Ovary (tissue), 9 donors: ENCODE data around the gene ROPN1L. TPM values are rescaled to one million over a fixed set of nuclear protein-coding genes. Genes with fewer than 3 reads are reported as not detected.

Experiments used
- DNase-seq, 5 donors: peaks; one replicate each; pipeline ENCODE4 v3.0.0-alpha.2; 2019 to 2020
- H3K27ac ChIP-seq, 2 donors: fragments of 200-600 bp; one replicate each; pipeline versions ENCODE4 v1.5.1 to v1.8.0; 2019 to 2022
- H3K27me3 ChIP-seq: fragments of 200-600 bp; one replicate; pipeline ENCODE4 v1.8.0; 2022
- H3K36me3 ChIP-seq: fragments of 200-600 bp; sonication (generic); one replicate; pipeline ENCODE4 v1.5.1; 2019
- H3K4me1 ChIP-seq: one replicate; pipeline ENCODE4 v1.8.1; 2013; ENCODE audit warnings: mild to moderate bottlenecking, moderate library complexity; ENCODE audit not compliant: insufficient read depth
- H3K4me3 ChIP-seq: fragments of 200-600 bp; sonication (generic); one replicate; pipeline ENCODE4 v1.5.1; 2017
- H3K9me3 ChIP-seq, 2 donors: fragments of 200-600 bp in 1 of 2; sonication (generic) in 1 of 2; one replicate each; pipeline versions ENCODE4 v1.5.1 to v1.8.1; 2013 to 2019; ENCODE audit warnings: mild to moderate bottlenecking in 1 of 2, moderate library complexity in 1 of 2
- EP300 ChIP-seq: sonication (generic); formaldehyde crosslinking; IDR thresholded peaks from one replicate; pipeline ENCODE4 v1.6.1; 2017; ENCODE audit warnings: antibody characterized with exemption
- POLR2A ChIP-seq: fragments of 450-650 bp; IDR thresholded peaks from one replicate; pipeline ENCODE4 v1.6.1; 2017; ENCODE audit warnings: antibody characterized with exemption, mild to moderate bottlenecking, moderate library complexity
- WGBS, 3 donors: extraction: QIAGEN DNeasy Blood & Tissue Kit in 1 of 3; methylation state at CpG; one replicate each; pipeline versions ENCODE4 v1.1.5 to v1.1.7; 2013 to 2017; 5-methylcytosine and 5-hydroxymethylcytosine counted together
- intact Hi-C, 4 donors: fragments of 100-400 bp; cut with DNase I; formaldehyde crosslinking; loops; one replicate each; pipeline versions ENCODE4 v1.11.0 to v1.15.1; 2022 to 2023
- polyA plus RNA-seq, 2 donors: library from polyadenylated mRNA; stranded (reverse); fragments of 200-250 nt in 1 of 2; fragments of 350-450 nt in 1 of 2; fragmentation: Illumina TruSeq in 1 of 2; extraction: RNeasy Lipid Tissue Mini Kit (QIAGEN cat#74804) in 1 of 2; gene quantifications; one replicate each; pipeline ENCODE4 v1.2.3, GENCODE V29; 2013 to 2014
- total RNA-seq, 7 donors: library from RNA; depleted of rRNA in 2 of 7; stranded (reverse); fragments of >200 nt in 2 of 7; fragmentation: NEBNext Ultra II Directional in 3 of 7; extraction: Animal tissue kit (Norgen Biotek cat#: 25700) in 3 of 7; gene quantifications; one replicate each; pipeline versions ENCODE4 v1.1.0 to v1.2.4, GENCODE V29; 2016 to 2023
- TF ChIP-seq, protein P1 (sequence below), 3 donors: fragments of 450-650 bp in 2 of 3; fragments of 200-600 bp in 1 of 3; IDR thresholded peaks; one replicate each; pipeline versions ENCODE4 v1.5.1 to v1.8.0; 2016 to 2022; ENCODE audit warnings: antibody characterized with exemption in 3 of 3, mild to moderate bottlenecking in 1 of 3
- donor health status: DM: no; HTN: no; CAD: no; lungs with moderate emphysema.
- donor health status: DM: no; HTN: no; CAD: no.
- donor health status: Bipolar disorder and iron deficiency.
- donor health status: DM: yes; HTN: yes; CAD: no.
- donor health status: DM: no; HTN: no; CAD: no.
- donor health status: DM: yes; HTN: yes; CAD: no.

ROPN1L gene
- total and polyA plus RNA-seq, 9 donors, result 0.30 to 51.9 (median 2.4) TPM; not detected in 3

DNA sequence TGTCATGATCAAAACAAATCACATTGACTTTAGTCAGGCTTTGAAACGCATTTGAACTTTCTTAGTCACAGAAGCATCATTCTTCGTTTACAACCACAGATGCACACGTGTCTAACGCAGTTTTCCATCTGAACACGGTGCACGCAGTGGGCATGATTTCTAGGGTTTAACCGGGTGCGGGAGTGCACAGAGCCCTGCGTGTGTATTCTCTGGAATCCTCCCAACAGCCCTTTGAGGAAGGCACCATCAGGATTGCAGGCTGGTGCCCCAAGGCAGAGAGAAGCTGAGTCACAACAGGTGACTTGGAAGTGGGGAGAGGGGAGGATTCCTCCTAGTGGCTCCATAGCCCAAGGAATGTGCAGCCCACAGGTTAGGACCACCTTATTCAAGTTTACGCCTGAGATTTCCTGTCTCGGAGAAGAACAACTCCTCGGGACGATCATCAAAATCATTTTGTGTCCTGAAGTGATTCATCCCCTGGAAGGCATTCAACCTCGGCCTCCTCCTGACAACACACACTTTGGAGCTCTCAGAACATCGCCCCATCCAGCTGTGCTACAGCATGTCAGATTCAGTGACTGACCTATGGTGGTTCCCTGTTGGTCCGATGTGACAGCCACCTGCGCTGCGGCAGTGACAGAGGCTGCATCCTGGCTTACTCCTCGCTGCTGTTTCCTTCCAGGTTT lies 13.1 kb downstream of the ROPN1L start:
- no peak for DNase-seq

DNA sequence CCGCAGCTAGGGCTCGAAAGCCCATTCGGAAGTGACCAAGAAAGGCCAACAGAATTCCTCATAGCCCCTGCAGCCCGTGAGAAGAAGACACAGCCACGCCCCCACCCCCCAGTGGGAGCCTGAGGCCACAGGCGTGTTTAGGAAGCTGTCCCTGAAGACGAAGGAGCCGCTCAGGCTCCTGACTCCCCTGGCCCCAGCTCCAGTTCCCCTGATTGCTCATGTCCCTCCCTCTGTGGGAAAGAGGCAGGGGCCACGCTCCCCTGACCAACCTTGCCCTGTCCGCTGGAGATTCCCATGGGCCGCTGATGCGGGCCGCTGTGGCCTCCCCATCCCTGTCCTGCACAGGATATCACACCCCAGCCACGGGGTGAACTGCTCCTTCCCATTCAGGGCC lies 13.6 kb downstream of the ROPN1L start:
- Histone ChIP-seq H3K4me1 (peaks cover 1% of the 10 kb centered on the region), H3K27me3 (no peaks in the 10 kb centered on the region), H3K36me3 (no peaks in the 10 kb centered on the region), H3K9me3 (no peaks in the 10 kb centered on the region), H3K4me3 (no peak overlapping the region), H3K27ac (no peak overlapping the region)
- WGBS, 3 donors, result 78 to 81% (median 79%) methylated on average over 13 to 14 of the region's 14 CpGs
- TF ChIP-seq POLR2A (no peak), EP300 (no peak)
- TF ChIP-seq, protein P1, sequence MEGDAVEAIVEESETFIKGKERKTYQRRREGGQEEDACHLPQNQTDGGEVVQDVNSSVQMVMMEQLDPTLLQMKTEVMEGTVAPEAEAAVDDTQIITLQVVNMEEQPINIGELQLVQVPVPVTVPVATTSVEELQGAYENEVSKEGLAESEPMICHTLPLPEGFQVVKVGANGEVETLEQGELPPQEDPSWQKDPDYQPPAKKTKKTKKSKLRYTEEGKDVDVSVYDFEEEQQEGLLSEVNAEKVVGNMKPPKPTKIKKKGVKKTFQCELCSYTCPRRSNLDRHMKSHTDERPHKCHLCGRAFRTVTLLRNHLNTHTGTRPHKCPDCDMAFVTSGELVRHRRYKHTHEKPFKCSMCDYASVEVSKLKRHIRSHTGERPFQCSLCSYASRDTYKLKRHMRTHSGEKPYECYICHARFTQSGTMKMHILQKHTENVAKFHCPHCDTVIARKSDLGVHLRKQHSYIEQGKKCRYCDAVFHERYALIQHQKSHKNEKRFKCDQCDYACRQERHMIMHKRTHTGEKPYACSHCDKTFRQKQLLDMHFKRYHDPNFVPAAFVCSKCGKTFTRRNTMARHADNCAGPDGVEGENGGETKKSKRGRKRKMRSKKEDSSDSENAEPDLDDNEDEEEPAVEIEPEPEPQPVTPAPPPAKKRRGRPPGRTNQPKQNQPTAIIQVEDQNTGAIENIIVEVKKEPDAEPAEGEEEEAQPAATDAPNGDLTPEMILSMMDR (IDR thresholded peaks at IDR 0.05), result no peak
- intact Hi-C loops, result loop anchor here in 3 of 4 donors (5.0 to 10.0 kb wide), 3 partner anchors 170 to 177 kb away; no protein-coding TSS in a partner anchor
- no peak for DNase-seq

More for the DNA sequence above, 13.1 kb downstream of the ROPN1L start:
- TF ChIP-seq, protein P1 (IDR thresholded peaks at IDR 0.05), result no peak
- no peak for TF ChIP-seq EP300
- no peak for TF ChIP-seq POLR2A
- H3K4me3 ChIP-seq, result no peak overlapping the region
- H3K4me1 ChIP-seq, result peaks cover 1% of the 10 kb centered on the region
- no peaks in the 10 kb centered on the region for H3K36me3 ChIP-seq
- H3K9me3 ChIP-seq, result no peaks in the 10 kb centered on the region
- no peaks in the 10 kb centered on the region for H3K27me3 ChIP-seq
- intact Hi-C loops, result loop anchor here (5.0 to 10.0 kb wide), 3 partner anchors 170 to 178 kb away; no protein-coding TSS in a partner anchor
- no peak overlapping the region for H3K27ac ChIP-seq
- WGBS, 3 donors, result 71 to 76% (median 74%) methylated on average over 19 of the region's 19 CpGs

DNA sequence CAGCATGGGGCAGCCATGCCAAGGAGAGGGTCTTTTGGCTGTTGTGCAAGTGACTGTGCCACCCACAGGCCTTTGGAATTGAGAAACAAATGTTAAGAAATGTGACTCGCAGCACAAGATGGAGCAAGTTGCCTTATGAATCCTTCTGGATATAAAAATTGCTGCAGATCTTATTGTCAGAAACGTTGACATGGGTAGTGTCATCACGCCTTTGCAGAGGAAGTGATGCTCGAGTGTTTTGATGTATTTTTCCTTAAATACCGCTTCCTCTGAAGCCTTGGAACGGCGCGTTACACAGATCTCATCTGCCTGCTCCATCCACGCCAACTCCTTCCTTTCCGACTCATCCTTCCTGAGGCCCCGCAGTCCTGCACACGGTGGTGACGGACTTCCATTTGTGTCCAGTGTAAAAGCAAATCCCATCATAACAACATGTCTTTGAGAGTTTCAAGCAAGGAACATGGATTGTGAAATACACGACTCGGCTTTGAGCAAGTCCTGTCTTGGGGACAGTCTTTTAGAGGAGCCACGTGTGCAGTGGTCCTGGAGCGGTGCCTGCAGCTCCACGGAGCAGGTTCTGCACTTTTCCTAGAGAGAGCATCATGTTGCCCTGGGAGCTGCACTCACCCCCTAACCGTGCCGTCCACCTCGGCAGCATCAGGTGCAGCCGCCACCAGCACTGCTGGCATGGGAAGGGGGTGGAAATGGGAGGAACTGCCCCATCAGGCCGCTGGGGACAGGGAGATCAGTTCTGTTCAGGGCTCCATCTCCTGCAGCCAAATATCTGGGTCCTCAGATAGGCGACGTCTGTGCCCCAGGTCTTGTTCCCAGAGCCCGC lies 15.1 kb downstream of the ROPN1L start:
- Histone ChIP-seq H3K27ac (no peak overlapping the region), H3K27me3 (no peaks in the 10 kb centered on the region), H3K36me3 (no peaks in the 10 kb centered on the region), H3K4me1 (peaks cover 1% of the 10 kb centered on the region), H3K4me3 (no peak overlapping the region), H3K9me3 (no peaks in the 10 kb centered on the region)
- intact Hi-C loops, result loop anchor here in 3 of 4 donors (5.0 to 10.0 kb wide), 3 partner anchors 168 to 175 kb away; no protein-coding TSS in a partner anchor
- DNase-seq, result no peak
- WGBS, 3 donors, result 77 to 79% (median 78%) methylated on average over 26 of the region's 26 CpGs
- TF ChIP-seq, protein P1 (IDR thresholded peaks at IDR 0.05), result no peak
- TF ChIP-seq POLR2A (no peak), EP300 (no peak)

DNA sequence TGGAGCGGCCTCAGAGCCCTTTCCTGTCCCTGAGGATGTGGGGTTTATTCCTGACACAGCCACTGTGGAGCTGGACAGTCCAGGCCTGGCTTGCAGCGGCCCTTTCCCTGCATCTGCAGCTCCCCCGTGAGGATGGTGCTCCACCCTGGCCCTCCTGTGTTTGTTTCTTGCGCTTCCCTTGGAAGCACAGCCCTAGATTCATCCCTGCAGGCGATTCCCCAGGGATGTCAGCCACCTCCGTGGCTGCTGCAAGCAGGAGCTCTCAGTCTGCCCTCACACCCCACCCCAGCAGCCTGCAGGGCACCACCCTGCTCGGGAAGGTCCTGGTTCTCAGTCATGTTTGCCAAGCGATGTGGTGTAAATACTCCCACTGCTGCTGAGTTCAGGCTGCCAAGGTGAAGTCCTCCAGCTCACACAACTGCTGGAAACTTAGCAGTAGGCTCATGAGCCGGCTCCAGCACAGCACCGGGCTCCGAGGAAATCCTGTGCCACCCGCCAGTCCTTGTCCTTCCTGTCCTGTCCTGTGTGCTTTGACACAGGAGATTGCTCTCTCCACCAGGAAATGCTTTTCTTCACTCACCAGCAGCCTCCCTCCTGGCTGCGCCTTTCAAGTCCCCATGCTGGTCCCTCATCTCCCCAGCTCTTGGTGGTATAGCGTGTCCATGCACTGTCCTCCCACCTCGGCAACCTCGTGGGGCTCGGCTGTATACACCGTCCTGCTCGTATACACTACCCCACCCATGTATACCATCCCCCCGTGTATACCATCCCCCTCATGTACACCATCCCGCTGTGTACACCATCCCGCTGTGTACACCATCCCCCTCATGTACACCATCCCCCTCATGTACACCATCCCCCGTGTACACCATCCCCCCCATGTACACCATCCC lies 16.2 kb downstream of the ROPN1L start:
- H3K27ac ChIP-seq, result no peak overlapping the region
- no peak for DNase-seq

More for the DNA sequence above, 16.2 kb downstream of the ROPN1L start:
- 56 to 64% (median 59%) methylated on average over 23 of the region's 23 CpGs for WGBS, 3 donors
- intact Hi-C loops, result loop anchor here in 3 of 4 donors (5.0 to 10.0 kb wide), 3 partner anchors 167 to 174 kb away; no protein-coding TSS in a partner anchor
- TF ChIP-seq, protein P1 (IDR thresholded peaks at IDR 0.05), result no peak
- TF ChIP-seq EP300, result no peak
- TF ChIP-seq POLR2A, result no peak
- Histone ChIP-seq H3K36me3 (no peaks in the 10 kb centered on the region), H3K4me3 (no peak overlapping the region), H3K27me3 (no peaks in the 10 kb centered on the region), H3K9me3 (no peaks in the 10 kb centered on the region), H3K4me1 (peaks cover 1% of the 10 kb centered on the region)
